OCI-LY7 (cell line): Measurements from ENCODE around the gene OR2M3.

Experiments
- EZH2phosphoT487 ChIP-seq: fragments of 200-600 bp; sonication (generic); IDR thresholded peaks from 2 replicates; pipeline ENCODE4 v1.6.1; 2018; ENCODE audit warnings: low read depth, borderline replicate concordance, mild to moderate bottlenecking, mixed run types, antibody characterized with exemption, low read length, moderate library complexity, mixed read lengths
- TF ChIP-seq, protein P1 (sequence below): fragments of 200-600 bp; sonication (generic); conservative IDR thresholded peaks from 2 replicates; pipeline ENCODE4 v1.5.1; 2014; ENCODE audit warnings: mild to moderate bottlenecking, antibody characterized with exemption, low read length, moderate library complexity, mixed read lengths

DNA sequence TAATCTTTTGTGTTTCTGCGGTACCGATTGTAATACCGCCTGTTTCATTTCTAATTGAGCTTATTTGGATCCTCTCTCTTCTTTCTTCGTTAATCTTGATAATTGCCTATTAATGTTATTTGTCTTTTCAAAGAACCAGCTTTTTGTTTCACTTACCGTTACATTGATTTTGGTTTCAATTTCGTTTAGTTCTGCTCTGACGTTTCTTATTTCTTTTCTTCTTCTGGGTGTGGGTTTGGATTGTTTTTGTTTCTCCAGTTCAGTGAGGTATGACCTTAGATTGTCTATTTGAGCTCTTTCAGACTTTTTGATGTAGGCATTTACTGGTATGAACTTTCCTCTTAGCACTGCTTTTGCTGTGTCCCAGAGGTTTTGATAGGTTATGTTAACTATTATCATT is 13.1 kb upstream of the OR2M3 start:
- TF ChIP-seq, protein P1, sequence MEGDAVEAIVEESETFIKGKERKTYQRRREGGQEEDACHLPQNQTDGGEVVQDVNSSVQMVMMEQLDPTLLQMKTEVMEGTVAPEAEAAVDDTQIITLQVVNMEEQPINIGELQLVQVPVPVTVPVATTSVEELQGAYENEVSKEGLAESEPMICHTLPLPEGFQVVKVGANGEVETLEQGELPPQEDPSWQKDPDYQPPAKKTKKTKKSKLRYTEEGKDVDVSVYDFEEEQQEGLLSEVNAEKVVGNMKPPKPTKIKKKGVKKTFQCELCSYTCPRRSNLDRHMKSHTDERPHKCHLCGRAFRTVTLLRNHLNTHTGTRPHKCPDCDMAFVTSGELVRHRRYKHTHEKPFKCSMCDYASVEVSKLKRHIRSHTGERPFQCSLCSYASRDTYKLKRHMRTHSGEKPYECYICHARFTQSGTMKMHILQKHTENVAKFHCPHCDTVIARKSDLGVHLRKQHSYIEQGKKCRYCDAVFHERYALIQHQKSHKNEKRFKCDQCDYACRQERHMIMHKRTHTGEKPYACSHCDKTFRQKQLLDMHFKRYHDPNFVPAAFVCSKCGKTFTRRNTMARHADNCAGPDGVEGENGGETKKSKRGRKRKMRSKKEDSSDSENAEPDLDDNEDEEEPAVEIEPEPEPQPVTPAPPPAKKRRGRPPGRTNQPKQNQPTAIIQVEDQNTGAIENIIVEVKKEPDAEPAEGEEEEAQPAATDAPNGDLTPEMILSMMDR, result no peak
- no peak for TF ChIP-seq EZH2phosphoT487
